Measurements from ENCODE around the gene LCK.
A peak's percentile ranks its signal among the peaks of the same experiment; 100 is the strongest.

LCK gene

DNA sequence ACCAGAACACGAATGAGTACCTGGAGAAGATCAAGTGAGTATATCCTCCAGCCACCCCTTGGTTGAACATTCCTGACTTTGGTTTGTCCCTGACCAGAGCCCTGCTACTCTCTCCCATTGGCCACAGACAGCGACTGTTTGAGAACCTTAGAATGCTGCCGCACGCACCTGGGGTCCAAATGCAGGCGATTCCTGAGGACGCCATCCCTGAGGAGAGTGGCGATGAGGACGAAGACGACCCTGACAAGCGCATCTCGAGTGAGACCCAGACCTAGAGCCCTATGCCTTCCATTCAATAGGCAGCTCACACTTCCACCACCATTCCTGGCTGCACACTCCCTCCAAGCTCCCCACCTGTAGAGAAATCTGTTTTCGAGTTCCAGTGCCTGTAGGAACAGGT lies 80.5 kb downstream of the LCK start:
- no peak for DNase-seq (ENCODE audit: low read depth)
- no peak overlapping the region for H3K4me3 ChIP-seq (ENCODE audit: low read depth, low read length)
- TF ChIP-seq, protein P1, sequence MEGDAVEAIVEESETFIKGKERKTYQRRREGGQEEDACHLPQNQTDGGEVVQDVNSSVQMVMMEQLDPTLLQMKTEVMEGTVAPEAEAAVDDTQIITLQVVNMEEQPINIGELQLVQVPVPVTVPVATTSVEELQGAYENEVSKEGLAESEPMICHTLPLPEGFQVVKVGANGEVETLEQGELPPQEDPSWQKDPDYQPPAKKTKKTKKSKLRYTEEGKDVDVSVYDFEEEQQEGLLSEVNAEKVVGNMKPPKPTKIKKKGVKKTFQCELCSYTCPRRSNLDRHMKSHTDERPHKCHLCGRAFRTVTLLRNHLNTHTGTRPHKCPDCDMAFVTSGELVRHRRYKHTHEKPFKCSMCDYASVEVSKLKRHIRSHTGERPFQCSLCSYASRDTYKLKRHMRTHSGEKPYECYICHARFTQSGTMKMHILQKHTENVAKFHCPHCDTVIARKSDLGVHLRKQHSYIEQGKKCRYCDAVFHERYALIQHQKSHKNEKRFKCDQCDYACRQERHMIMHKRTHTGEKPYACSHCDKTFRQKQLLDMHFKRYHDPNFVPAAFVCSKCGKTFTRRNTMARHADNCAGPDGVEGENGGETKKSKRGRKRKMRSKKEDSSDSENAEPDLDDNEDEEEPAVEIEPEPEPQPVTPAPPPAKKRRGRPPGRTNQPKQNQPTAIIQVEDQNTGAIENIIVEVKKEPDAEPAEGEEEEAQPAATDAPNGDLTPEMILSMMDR (conservative IDR thresholded peaks at IDR 0.05; ENCODE audit: low read depth, low read length) = no peak

DNA sequence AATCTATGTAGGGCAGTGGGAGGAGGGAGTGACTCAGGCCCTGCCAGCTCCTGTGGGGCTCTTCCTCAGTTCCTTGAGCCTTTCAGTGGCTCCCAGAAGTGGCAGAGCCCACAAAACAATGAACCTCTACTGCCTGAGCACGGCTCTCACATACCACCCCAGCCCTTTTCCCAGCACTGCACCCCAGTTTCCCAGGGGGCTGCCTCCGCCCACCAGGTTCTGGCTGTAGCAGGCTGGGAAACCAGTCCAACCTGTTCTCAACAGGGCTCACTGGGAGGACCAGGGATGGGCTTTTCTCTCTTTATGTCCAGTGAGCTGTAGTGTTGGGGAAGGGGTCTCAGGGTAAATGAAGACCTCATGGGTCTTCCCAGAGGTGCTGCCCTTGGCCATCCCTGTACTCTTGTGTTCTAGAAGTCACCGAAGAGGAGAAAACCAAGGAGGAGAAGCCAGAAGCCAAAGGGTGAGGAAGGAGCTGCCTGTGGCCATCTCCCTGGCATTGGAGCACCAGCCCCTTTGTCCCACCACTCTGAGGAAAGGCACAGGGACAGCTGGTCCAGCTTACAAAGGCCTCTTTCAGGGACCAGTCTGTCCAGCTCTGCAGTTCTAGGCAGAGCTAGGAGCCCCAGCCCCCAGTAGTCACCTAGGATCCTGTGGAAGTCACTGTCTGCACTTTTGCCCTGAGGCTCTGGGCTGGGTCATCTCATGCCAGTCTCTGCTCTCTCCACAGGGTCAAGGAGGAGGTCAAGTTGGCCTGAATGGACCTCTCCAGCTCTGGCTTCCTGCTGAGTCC lies 81.4 kb downstream of the LCK start:
- H3K4me3 ChIP-seq (ENCODE audit: low read depth, low read length) = no peak overlapping the region
- no peak for DNase-seq (ENCODE audit: low read depth)
- TF ChIP-seq, protein P1 (conservative IDR thresholded peaks at IDR 0.05; ENCODE audit: low read depth, low read length) = no peak

DNA sequence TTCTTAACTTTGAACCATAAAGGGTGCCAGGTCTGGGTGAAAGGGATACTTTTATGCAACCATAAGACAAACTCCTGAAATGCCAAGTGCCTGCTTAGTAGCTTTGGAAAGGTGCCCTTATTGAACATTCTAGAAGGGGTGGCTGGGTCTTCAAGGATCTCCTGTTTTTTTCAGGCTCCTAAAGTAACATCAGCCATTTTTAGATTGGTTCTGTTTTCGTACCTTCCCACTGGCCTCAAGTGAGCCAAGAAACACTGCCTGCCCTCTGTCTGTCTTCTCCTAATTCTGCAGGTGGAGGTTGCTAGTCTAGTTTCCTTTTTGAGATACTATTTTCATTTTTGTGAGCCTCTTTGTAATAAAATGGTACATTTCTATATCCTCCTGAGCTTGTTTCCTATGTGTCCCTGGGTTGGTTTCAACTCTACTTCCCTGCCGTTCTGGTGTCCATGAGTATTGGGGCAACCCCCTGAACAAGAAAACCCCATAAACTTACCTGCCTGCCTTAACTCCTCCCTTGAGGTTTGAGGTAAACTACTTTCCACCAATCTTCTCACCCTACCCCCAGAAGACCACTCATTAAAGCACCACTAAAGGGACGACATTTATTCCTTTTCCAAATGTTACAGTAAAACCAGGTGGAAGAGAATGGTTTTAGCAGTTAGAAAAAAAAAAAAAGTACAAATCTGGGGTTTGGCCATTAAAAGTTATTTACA lies 82.3 kb downstream of the LCK start:
- DNase-seq (ENCODE audit: low read depth) = no peak
- TF ChIP-seq, protein P1 (conservative IDR thresholded peaks at IDR 0.05; ENCODE audit: low read depth, low read length) = no peak
- H3K4me3 ChIP-seq (ENCODE audit: low read depth, low read length) = no peak overlapping the region

DNA sequence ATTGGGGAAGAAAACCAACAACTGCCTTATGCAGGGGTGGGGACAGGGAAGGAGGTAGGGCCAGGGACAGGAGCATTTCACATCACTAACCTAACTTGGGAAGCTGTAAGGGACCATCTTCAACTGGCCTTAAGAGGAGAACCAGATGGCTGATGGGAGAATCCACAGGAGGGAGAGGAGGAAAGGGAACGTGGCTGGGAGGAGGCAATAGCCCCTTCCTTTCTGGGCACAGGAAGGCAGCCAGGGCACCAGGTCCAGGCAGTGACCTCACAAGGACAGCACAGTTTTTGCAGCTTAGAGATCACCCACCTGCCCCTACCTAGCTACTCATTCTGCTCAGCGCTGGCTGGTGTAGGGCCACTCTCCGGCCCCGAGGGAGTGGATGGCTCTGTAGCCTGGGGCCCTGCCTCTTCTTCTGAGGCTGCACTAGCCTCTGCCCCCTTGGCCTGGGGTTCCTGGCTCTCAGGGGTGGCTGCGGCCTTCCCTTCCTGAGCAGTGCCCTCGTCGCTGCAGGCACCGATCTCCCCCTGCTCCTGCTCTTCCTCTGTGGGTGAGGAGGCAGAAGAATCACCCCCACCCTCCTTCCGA lies 83.3 kb downstream of the LCK start:
- TF ChIP-seq, protein P1 (conservative IDR thresholded peaks at IDR 0.05; ENCODE audit: low read depth, low read length) = no peak
- no peak for DNase-seq (ENCODE audit: low read depth)
- H3K4me3 ChIP-seq (ENCODE audit: low read depth, low read length) = peak overlapping the region; percentile 70

DNA sequence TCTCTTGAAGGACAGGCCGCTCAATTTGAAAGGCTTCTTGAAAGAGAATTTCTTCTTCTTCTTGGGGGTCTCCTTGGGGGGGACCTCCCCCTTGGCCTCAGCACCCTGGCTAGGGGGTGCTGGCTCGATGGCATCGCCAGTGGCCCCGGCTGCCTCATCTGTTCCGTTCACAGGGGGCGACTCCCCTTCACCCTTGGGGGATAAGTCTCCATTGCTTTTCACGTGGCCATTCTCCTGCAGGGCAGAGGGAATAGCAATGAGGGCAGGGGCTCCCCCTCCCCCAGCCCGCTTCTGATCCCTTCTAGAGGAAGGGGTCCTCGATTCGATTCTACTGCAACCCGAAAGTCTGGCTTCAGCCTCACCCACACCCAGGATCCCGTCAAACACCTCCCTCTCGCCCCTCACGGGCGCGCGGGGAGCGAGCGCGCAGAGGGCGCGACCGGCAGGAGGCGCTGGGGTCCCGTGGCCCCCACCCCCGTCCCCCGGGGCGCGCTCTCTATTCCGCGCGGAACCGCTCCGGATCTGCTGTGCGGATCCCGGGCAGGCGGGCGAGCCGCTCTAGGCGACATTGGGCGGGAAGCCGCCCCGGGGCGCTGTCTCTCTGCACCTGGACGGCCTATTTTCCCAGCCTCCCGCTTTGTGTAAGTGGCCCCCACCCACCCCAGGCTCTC lies 83.9 kb downstream of the LCK start:
- DNase-seq (ENCODE audit: low read depth) = no peak
- TF ChIP-seq, protein P1 (conservative IDR thresholded peaks at IDR 0.05; ENCODE audit: low read depth, low read length) = peak; percentile 54
- H3K4me3 ChIP-seq (ENCODE audit: low read depth, low read length) = peak overlapping the region; percentile 70

DNA sequence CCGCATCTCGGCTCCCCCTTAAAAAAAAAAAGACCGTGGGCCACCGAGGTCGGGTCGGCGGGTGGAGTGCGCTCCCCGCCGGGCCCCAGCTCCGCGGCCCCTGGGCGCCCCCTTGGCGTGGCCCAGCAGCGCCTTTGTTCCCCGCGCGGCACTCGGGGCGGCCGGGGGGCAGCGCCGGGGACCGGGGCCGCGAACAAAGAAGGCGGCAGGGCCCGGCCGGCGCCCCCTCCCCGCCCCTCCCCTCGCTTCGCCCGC lies 84.4 kb downstream of the LCK start:
- peak overlapping the region; percentile 70 for H3K4me3 ChIP-seq (ENCODE audit: low read depth, low read length)
- DNase-seq (ENCODE audit: low read depth) = no peak
- TF ChIP-seq, protein P1 (conservative IDR thresholded peaks at IDR 0.05; ENCODE audit: low read depth, low read length) = no peak

All from choroid plexus epithelial cell (primary cell).